Measurements from ENCODE around the gene TNS1.

DNA sequence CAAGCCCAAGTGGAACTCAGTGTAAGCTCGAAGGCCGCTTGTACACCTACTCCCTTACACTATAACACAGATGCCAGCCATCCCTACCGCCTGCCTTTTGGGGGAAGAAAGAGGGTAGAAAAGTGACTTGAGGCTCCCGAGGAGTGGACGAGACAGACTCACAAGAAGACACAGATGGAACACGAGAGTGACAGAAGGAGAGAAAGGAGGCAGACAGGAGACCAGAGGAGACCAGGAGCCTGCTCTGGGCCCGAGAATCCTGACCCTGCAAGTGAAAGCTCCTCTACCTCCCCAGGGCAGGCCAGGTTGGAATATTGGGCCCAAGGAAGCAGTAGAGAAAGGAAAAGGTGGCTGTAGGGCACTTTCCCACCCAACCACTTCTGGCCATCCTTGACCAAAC, 23.4 kb upstream of the TNS1 start:
- TF ChIP-seq CTCF (IDR thresholded peaks at IDR 0.05), result no peak
- no peak for TF ChIP-seq EP300 (IDR thresholded peaks at IDR 0.05)
- TF ChIP-seq POLR2A (IDR thresholded peaks at IDR 0.05), result no peak

Measured in tibial nerve (tissue), 4 donors.